PC-3 (cell line): Measurements from ENCODE around the gene HCN4. TPM values are rescaled to one million over a fixed set of nuclear protein-coding genes. Genes with fewer than 3 reads are reported as not detected.

Source experiments
- ATAC-seq: fragments of 200-7000 bp; cut with Tn5 transposase; 2 replicates; pipeline ENCODE4 v1.9.1; 2020; ENCODE audit warnings: mild to moderate bottlenecking, moderate library complexity
- BruUV-seq: library from RNA; stranded (reverse); fragments of 400-500 nt; replicated peaks from 2 replicates; lab custom pipeline; 2021; lab: Mats Ljungman, UMichigan
- CTCF ChIA-PET: fragments of 300-600 bp; sonication (Branson Sonifier 250); formaldehyde crosslinking; loops from one replicate; lab custom pipeline; 2022; ENCODE audit warnings: antibody characterized with exemption; lab: Charles Lee
- POLR2A ChIA-PET: fragments of 300-600 bp; sonication (Branson Sonifier 250); formaldehyde crosslinking; loops from one replicate; lab custom pipeline; 2022; ENCODE audit warnings: antibody characterized with exemption; ENCODE audit not compliant: unreplicated experiment; lab: Charles Lee
- DNase-seq: peaks from one replicate; pipeline ENCODE4 v3.0.0-alpha.2; 2015
- H2AFZ ChIP-seq: fragments of 300-600 bp; sonication (generic); 2 replicates; pipeline ENCODE4 v1.6.0; 2016; ENCODE audit warnings: antibody characterized with exemption, low read length
- H3F3A ChIP-seq: fragments of 300-600 bp; sonication (generic); one replicate; pipeline ENCODE4 v1.6.0; 2017; ENCODE audit warnings: antibody characterized with exemption, low read length, control low read depth, mild to moderate bottlenecking; ENCODE audit not compliant: unreplicated experiment
- H3K27ac ChIP-seq: fragments of 300-600 bp; sonication (generic); 2 replicates; pipeline ENCODE4 v1.5.1; 2016; ENCODE audit warnings: mild to moderate bottlenecking, low read length
- H3K27me3 ChIP-seq: fragments of 300-600 bp; sonication (generic); 2 replicates; pipeline ENCODE4 v1.6.1; 2016; ENCODE audit warnings: low read length, mixed read lengths
- H3K36me3 ChIP-seq: fragments of 300-600 bp; sonication (generic); 2 replicates; pipeline ENCODE4 v1.6.1; 2016; ENCODE audit warnings: low read depth, mixed run types, low read length, mixed read lengths
- H3K4me1 ChIP-seq: fragments of 300-600 bp; sonication (generic); 2 replicates; pipeline ENCODE4 v1.5.1; 2016; ENCODE audit warnings: low read length; ENCODE audit not compliant: insufficient read depth
- H3K4me2 ChIP-seq: fragments of 300-600 bp; sonication (generic); 2 replicates; pipeline ENCODE4 v1.6.0; 2016; ENCODE audit warnings: low read length
- H3K4me3 ChIP-seq: fragments of 300-600 bp; sonication (generic); 2 replicates; pipeline ENCODE4 v1.5.1; 2016; ENCODE audit warnings: mild to moderate bottlenecking, low read length, mixed read lengths
- H3K79me2 ChIP-seq: fragments of 300-600 bp; sonication (generic); 2 replicates; pipeline ENCODE4 v1.6.1; 2017; ENCODE audit warnings: low read length, mixed read lengths
- H3K9ac ChIP-seq: fragments of 300-600 bp; sonication (generic); 2 replicates; pipeline ENCODE4 v1.6.0; 2016; ENCODE audit warnings: mild to moderate bottlenecking, low read length
- H3K9me2 ChIP-seq: fragments of 300-600 bp; sonication (generic); replicated peaks from 2 replicates; pipeline ENCODE4 v1.6.1; 2016; ENCODE audit warnings: mixed run types, low read length, mixed read lengths
- H3K9me3 ChIP-seq: fragments of 300-600 bp; sonication (generic); 2 replicates; pipeline ENCODE4 v1.6.1; 2016; ENCODE audit warnings: low read length, mixed read lengths
- H4K20me1 ChIP-seq: fragments of 300-600 bp; sonication (generic); 2 replicates; pipeline ENCODE4 v1.6.1; 2016; ENCODE audit warnings: low read length, mixed read lengths
- CTCF ChIP-seq: fragments of 300-600 bp; sonication (generic); conservative IDR thresholded peaks from 2 replicates; pipeline ENCODE4 v1.5.1; 2017; ENCODE audit warnings: antibody characterized with exemption, low read depth, mild to moderate bottlenecking, low read length
- EZH2 ChIP-seq: fragments of 300-600 bp; sonication (generic); IDR thresholded peaks from one replicate; pipeline ENCODE4 v1.6.1; 2017; ENCODE audit warnings: antibody characterized with exemption, mild to moderate bottlenecking, low read length; ENCODE audit not compliant: unreplicated experiment
- EZH2phosphoT487 ChIP-seq: fragments of 300-600 bp; sonication (generic); IDR thresholded peaks from 2 replicates; pipeline ENCODE4 v1.6.1; 2018; ENCODE audit warnings: mild to moderate bottlenecking, antibody characterized with exemption, low read length, borderline replicate concordance
- intact Hi-C: fragments of 100-400 bp; cut with micrococcal nuclease; formaldehyde crosslinking; loops from 2 replicates; pipeline ENCODE4 v1.9.0; 2023
- total RNA-seq: library from RNA; depleted of rRNA; stranded (reverse); fragments of >200 nt; gene quantifications from 2 replicates; pipeline ENCODE4 v1.2.3, GENCODE V29; 2014

The HCN4 gene
- total RNA-seq, 1 experiment from 2014 or later = not detected

- Histone ChIP-seq H4K20me1 (no peaks in the 10 kb centered on the region), H3K36me3 (no peaks in the 10 kb centered on the region), H3K79me2 (no peaks in the 10 kb centered on the region), H3K4me2 (no peak overlapping the region), H3K27ac (no peak overlapping the region), H3F3A (no peaks in the 10 kb centered on the region), H3K9me2 (no peaks in the 10 kb centered on the region), H3K9ac (no peak overlapping the region), H3K4me1 (no peaks in the 10 kb centered on the region), H2AFZ (no peak overlapping the region), H3K9me3 (no peaks in the 10 kb centered on the region), H3K27me3 (peaks cover 18% of the 10 kb centered on the region), H3K4me3 (no peak overlapping the region)
- intact Hi-C loops = no loop called here
- BruUV-seq = no TSS peak
- CTCF ChIA-PET = no interaction called here
- POLR2A ChIA-PET = no interaction called here
- ATAC-seq (no peak), DNase-seq (peak; percentile 12)
- TF ChIP-seq CTCF (no peak), EZH2phosphoT487 (no peak), EZH2 (no peak)
Measured at GRCh38 chr15:73375755-73376305, 7.1 kb upstream of the HCN4 start.

GRCh38 chr15:73375012-73375411 lies 6.3 kb upstream of the HCN4 start:
- ChIA-PET POLR2A (no interaction called here), CTCF (no interaction called here)
- Histone ChIP-seq H3K36me3 (no peaks in the 10 kb centered on the region), H3K79me2 (no peaks in the 10 kb centered on the region), H3K27me3 (peaks cover 26% of the 10 kb centered on the region), H3K4me1 (no peaks in the 10 kb centered on the region), H3K9me2 (no peaks in the 10 kb centered on the region), H3K4me2 (no peak overlapping the region), H3K4me3 (no peak overlapping the region), H3F3A (no peaks in the 10 kb centered on the region), H4K20me1 (no peaks in the 10 kb centered on the region), H3K9me3 (no peaks in the 10 kb centered on the region), H3K9ac (no peak overlapping the region), H3K27ac (no peak overlapping the region), H2AFZ (no peak overlapping the region)
- intact Hi-C loops = no loop called here
- TF ChIP-seq CTCF (no peak), EZH2phosphoT487 (no peak), EZH2 (no peak)
- BruUV-seq = no TSS peak
- no peak for DNase-seq
- no peak for ATAC-seq

GRCh38 chr15:73374604-73375003 lies 5.8 kb upstream of the HCN4 start:
- ChIA-PET POLR2A (no interaction called here), CTCF (no interaction called here)
- Histone ChIP-seq H3K27me3 (peaks cover 30% of the 10 kb centered on the region), H3F3A (no peaks in the 10 kb centered on the region), H3K9me2 (no peaks in the 10 kb centered on the region), H3K79me2 (no peaks in the 10 kb centered on the region), H4K20me1 (no peaks in the 10 kb centered on the region), H3K4me1 (no peaks in the 10 kb centered on the region), H3K4me2 (no peak overlapping the region), H3K27ac (no peak overlapping the region), H2AFZ (no peak overlapping the region), H3K36me3 (no peaks in the 10 kb centered on the region), H3K9me3 (no peaks in the 10 kb centered on the region), H3K9ac (no peak overlapping the region), H3K4me3 (no peak overlapping the region)
- DNase-seq (no peak), ATAC-seq (no peak)
- no TSS peak for BruUV-seq
- TF ChIP-seq EZH2phosphoT487 (no peak), EZH2 (no peak), CTCF (no peak)
- intact Hi-C loops = no loop called here
